Esophagus squamous epithelium (tissue), 4 donors: ENCODE data around the gene WDR18.

ENCODE experiments used
- POLR2A ChIP-seq, 4 donors: fragments of 450-650 bp; IDR thresholded peaks; one replicate each; pipeline ENCODE4 v1.6.1; 2017; ENCODE audit warnings: antibody characterized with exemption in 4 of 4, mild to moderate bottlenecking in 4 of 4, moderate library complexity in 3 of 4
- TF ChIP-seq, protein P1 (sequence below), 6 experiments: fragments of 450-650 bp in 4 of 6; fragments of 200-600 bp in 2 of 6; sonication (generic) in 2 of 6; IDR thresholded peaks; one replicate each; pipeline ENCODE4 v1.5.1; 2016 to 2019; ENCODE audit warnings: antibody characterized with exemption in 6 of 6, mild to moderate bottlenecking in 4 of 6, moderate library complexity in 4 of 6

- TF ChIP-seq, protein P1, sequence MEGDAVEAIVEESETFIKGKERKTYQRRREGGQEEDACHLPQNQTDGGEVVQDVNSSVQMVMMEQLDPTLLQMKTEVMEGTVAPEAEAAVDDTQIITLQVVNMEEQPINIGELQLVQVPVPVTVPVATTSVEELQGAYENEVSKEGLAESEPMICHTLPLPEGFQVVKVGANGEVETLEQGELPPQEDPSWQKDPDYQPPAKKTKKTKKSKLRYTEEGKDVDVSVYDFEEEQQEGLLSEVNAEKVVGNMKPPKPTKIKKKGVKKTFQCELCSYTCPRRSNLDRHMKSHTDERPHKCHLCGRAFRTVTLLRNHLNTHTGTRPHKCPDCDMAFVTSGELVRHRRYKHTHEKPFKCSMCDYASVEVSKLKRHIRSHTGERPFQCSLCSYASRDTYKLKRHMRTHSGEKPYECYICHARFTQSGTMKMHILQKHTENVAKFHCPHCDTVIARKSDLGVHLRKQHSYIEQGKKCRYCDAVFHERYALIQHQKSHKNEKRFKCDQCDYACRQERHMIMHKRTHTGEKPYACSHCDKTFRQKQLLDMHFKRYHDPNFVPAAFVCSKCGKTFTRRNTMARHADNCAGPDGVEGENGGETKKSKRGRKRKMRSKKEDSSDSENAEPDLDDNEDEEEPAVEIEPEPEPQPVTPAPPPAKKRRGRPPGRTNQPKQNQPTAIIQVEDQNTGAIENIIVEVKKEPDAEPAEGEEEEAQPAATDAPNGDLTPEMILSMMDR (IDR thresholded peaks at IDR 0.05), result no peak
- TF ChIP-seq POLR2A (IDR thresholded peaks at IDR 0.05), result no peak
Measured at GRCh38 chr19:952049-952679, 32.0 kb upstream of the WDR18 start.
